ENCODE results near the gene B3GALNT2. TPM values are rescaled to one million over a fixed set of nuclear protein-coding genes. Genes with fewer than 3 reads are reported as not detected.

B3GALNT2 gene
- total RNA-seq, 2 donors from 2014 or later = 17.7 to 24.9 TPM

- Histone ChIP-seq H3K9me3 (no peaks in the 10 kb centered on the region), H3K27ac (no peak overlapping the region), H3K9ac (ENCODE audit: low read depth in 2 of 2, low read length in 2 of 2) (no peak overlapping the region), H3K4me3 (no peak overlapping the region), H3K27me3 (no peaks in the 10 kb centered on the region), H3K4me1 (no peaks in the 10 kb centered on the region), H3K36me3 (peaks cover 11% of the 10 kb centered on the region)
- TF ChIP-seq, protein P1, sequence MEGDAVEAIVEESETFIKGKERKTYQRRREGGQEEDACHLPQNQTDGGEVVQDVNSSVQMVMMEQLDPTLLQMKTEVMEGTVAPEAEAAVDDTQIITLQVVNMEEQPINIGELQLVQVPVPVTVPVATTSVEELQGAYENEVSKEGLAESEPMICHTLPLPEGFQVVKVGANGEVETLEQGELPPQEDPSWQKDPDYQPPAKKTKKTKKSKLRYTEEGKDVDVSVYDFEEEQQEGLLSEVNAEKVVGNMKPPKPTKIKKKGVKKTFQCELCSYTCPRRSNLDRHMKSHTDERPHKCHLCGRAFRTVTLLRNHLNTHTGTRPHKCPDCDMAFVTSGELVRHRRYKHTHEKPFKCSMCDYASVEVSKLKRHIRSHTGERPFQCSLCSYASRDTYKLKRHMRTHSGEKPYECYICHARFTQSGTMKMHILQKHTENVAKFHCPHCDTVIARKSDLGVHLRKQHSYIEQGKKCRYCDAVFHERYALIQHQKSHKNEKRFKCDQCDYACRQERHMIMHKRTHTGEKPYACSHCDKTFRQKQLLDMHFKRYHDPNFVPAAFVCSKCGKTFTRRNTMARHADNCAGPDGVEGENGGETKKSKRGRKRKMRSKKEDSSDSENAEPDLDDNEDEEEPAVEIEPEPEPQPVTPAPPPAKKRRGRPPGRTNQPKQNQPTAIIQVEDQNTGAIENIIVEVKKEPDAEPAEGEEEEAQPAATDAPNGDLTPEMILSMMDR (IDR thresholded peaks at IDR 0.05) = no peak
- intact Hi-C loops (cut with DNase I) = no loop called here
- no peak for DNase-seq
Observed at GRCh38 chr1:235495551-235495950, 8.7 kb downstream of the B3GALNT2 start.

DNA sequence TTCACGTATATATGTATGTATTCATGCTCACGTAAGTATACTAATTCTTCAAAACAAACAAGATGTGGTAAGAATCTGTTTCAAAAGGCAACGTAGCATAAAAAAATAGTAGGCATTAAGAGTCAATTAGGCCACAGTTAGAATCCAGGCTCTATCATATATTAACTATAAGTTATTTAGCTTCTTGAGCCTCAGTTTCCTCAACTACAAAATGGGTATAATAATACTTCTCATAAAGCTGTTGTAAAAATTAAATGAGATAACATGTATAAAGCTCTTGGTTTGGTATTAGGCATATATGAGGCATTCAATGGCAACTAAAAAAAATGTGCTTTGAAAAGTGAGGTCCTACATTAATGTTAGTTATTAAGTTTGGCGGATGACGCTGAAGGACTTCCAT lies 9.2 kb downstream of the B3GALNT2 start:
- Histone ChIP-seq H3K9me3 (no peaks in the 10 kb centered on the region), H3K4me3 (no peak overlapping the region), H3K27me3 (no peaks in the 10 kb centered on the region), H3K4me1 (no peaks in the 10 kb centered on the region), H3K27ac (no peak overlapping the region), H3K9ac (ENCODE audit: low read depth in 2 of 2, low read length in 2 of 2) (no peak overlapping the region), H3K36me3 (peaks cover 11% of the 10 kb centered on the region)
- no peak for DNase-seq
- TF ChIP-seq, protein P1 (IDR thresholded peaks at IDR 0.05) = no peak
- intact Hi-C loops (cut with DNase I) = no loop called here

DNA sequence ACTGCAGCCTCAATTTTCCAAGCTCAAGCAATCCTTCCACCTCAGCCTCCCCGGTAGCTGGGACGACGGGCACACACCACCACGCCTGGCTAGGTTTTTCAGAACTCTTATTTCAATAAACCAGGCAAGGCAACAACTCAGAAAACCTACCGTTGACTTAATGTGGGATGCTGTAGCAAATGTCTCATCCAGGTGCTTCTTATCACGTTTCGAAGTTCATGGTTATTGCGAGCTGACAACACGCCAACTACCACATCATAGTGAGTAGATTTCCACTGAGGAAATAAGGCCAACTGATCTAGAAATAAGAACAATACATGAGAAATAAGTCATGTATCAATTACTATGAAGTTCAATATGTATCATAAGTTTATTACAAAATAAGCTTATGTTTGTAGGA lies 9.7 kb downstream of the B3GALNT2 start:
- TF ChIP-seq, protein P1 (IDR thresholded peaks at IDR 0.05) = no peak

GRCh38 chr1:235491644-235492043 lies 12.6 kb downstream of the B3GALNT2 start:
- Histone ChIP-seq H3K27ac (no peak overlapping the region), H3K4me1 (no peaks in the 10 kb centered on the region), H3K4me3 (no peak overlapping the region), H3K9me3 (no peaks in the 10 kb centered on the region), H3K27me3 (no peaks in the 10 kb centered on the region), H3K36me3 (peaks cover 11% of the 10 kb centered on the region), H3K9ac (ENCODE audit: low read depth in 2 of 2, low read length in 2 of 2) (no peak overlapping the region)
- no peak for DNase-seq
- intact Hi-C loops (cut with DNase I) = no loop called here
- TF ChIP-seq, protein P1 (IDR thresholded peaks at IDR 0.05) = no peak

More for the DNA sequence above, 9.7 kb downstream of the B3GALNT2 start:
- H3K4me1 ChIP-seq = no peaks in the 10 kb centered on the region
- no peak overlapping the region for H3K9ac ChIP-seq (ENCODE audit: low read depth in 2 of 2, low read length in 2 of 2)
- no peak overlapping the region for H3K4me3 ChIP-seq
- intact Hi-C loops (cut with DNase I) = no loop called here
- no peak for DNase-seq
- H3K9me3 ChIP-seq = no peaks in the 10 kb centered on the region
- H3K27ac ChIP-seq = no peak overlapping the region
- no peaks in the 10 kb centered on the region for H3K27me3 ChIP-seq
- H3K36me3 ChIP-seq = peaks cover 11% of the 10 kb centered on the region

DNA sequence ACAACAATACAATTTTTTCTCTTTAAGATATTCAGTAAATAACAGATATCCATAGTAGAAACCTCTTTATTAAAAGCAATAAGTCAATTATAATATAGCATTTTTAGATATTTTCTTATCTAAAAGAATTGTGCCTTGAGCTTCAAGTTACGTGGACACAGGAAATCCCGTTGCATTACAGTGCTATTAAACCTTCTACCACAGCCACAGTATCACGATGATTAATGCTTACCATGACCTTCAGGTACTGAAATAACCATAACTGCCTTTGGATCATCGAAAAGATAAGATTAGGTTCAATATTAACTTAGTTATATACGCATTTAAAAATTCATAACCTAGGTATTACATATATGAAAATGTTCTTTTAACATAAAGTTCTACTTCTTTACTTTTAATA lies 17.9 kb downstream of the B3GALNT2 start:
- no peaks in the 10 kb centered on the region for H3K9me3 ChIP-seq

More for the DNA sequence above, 17.9 kb downstream of the B3GALNT2 start:
- Histone ChIP-seq H3K9ac (ENCODE audit: low read depth in 2 of 2, low read length in 2 of 2) (no peak overlapping the region), H3K27me3 (no peaks in the 10 kb centered on the region), H3K36me3 (peaks cover 4% of the 10 kb centered on the region), H3K4me3 (no peak overlapping the region), H3K27ac (no peak overlapping the region), H3K4me1 (peaks cover 4% of the 10 kb centered on the region)
- intact Hi-C loops (cut with DNase I) = no loop called here
- TF ChIP-seq, protein P1 (IDR thresholded peaks at IDR 0.05) = no peak
- DNase-seq = no peak
